GM21529 (cell line): Measurements from ENCODE around the gene EHD4.
A peak's percentile ranks its signal among the peaks of the same experiment; 100 is the strongest.

Experiments
- ATAC-seq: cut with Tn5 transposase; IDR thresholded peaks from one replicate; pipeline ENCODE4 v1.9.1; 2021; ENCODE audit not compliant: unreplicated experiment

EHD4 gene

GRCh38 chr15:41958002-41958420, 14.3 kb downstream of the EHD4 start:
- no peak for ATAC-seq

GRCh38 chr15:41957021-41957897, 15.1 kb downstream of the EHD4 start:
- peak; percentile 92 for ATAC-seq

- no peak for ATAC-seq
These were observed 16.4 kb downstream of the EHD4 start for GRCh38 chr15:41955807-41956525.

- ATAC-seq = no peak
These were observed 17.3 kb downstream of the EHD4 start for GRCh38 chr15:41955100-41955499.

GRCh38 chr15:41954036-41954435, 18.3 kb downstream of the EHD4 start:
- no peak for ATAC-seq

GRCh38 chr15:41952013-41952563, 20.3 kb downstream of the EHD4 start:
- ATAC-seq = no peak

- no peak for ATAC-seq
These were observed 20.8 kb downstream of the EHD4 start for GRCh38 chr15:41951571-41951970.

- no peak for ATAC-seq
These were observed 21.9 kb downstream of the EHD4 start for GRCh38 chr15:41950489-41950888.

- no peak for ATAC-seq
These were observed 22.3 kb downstream of the EHD4 start for GRCh38 chr15:41950127-41950483.

GRCh38 chr15:41949401-41950126, 22.8 kb downstream of the EHD4 start:
- ATAC-seq = no peak

GRCh38 chr15:41948490-41948889, 23.9 kb downstream of the EHD4 start:
- ATAC-seq = no peak

GRCh38 chr15:41946970-41947369, 25.4 kb downstream of the EHD4 start:
- ATAC-seq = no peak

- no peak for ATAC-seq
These were observed 26.6 kb downstream of the EHD4 start for GRCh38 chr15:41945731-41946130.

- ATAC-seq = no peak
These were observed 27.1 kb downstream of the EHD4 start for GRCh38 chr15:41945221-41945620.

GRCh38 chr15:41944313-41944940, 27.9 kb downstream of the EHD4 start:
- ATAC-seq = no peak

GRCh38 chr15:41943543-41944312, 28.6 kb downstream of the EHD4 start:
- ATAC-seq = no peak

GRCh38 chr15:41942886-41943285, 29.5 kb downstream of the EHD4 start:
- ATAC-seq = no peak

GRCh38 chr15:41941644-41942415, 30.5 kb downstream of the EHD4 start:
- ATAC-seq = no peak

GRCh38 chr15:41940441-41940857, 31.9 kb downstream of the EHD4 start:
- no peak for ATAC-seq
